GM19455 (cell line): ENCODE results near the gene CCDC91.
"Not testable (repeated sequence)": the region's sequence is repeated elsewhere in the genome, so short reads cannot be mapped to it uniquely, and the experiment has no call there.

Source experiments
- ATAC-seq: cut with Tn5 transposase; IDR thresholded peaks from one replicate; pipeline ENCODE4 v1.9.1; 2021; ENCODE audit not compliant: unreplicated experiment

The CCDC91 gene

GRCh38 chr12:28180786-28181185, 9.5 kb upstream of the CCDC91 start:
- no peak for ATAC-seq

- no peak for ATAC-seq
Measured at GRCh38 chr12:28184375-28184774, 5.9 kb upstream of the CCDC91 start.

- no peak for ATAC-seq
Measured at GRCh38 chr12:28186500-28186899, 3.8 kb upstream of the CCDC91 start.

- no peak for ATAC-seq
Measured at GRCh38 chr12:28189784-28190320, 404 bp upstream of the CCDC91 start.

- ATAC-seq = peak; percentile 9
Measured at GRCh38 chr12:28191051-28192048, 1.1 kb downstream of the CCDC91 start.

- ATAC-seq = no peak
Measured at GRCh38 chr12:28192125-28192524, 1.9 kb downstream of the CCDC91 start.

GRCh38 chr12:28194621-28195020, 4.4 kb downstream of the CCDC91 start:
- ATAC-seq = not testable (repeated sequence)

GRCh38 chr12:28201136-28201535, 10.9 kb downstream of the CCDC91 start:
- ATAC-seq = not testable (repeated sequence)

GRCh38 chr12:28202374-28203130, 12.3 kb downstream of the CCDC91 start:
- ATAC-seq = no peak

- ATAC-seq = no peak
Measured at GRCh38 chr12:28209782-28210181, 19.5 kb downstream of the CCDC91 start.

GRCh38 chr12:28212182-28212581, 21.9 kb downstream of the CCDC91 start:
- no peak for ATAC-seq

- no peak for ATAC-seq
Measured at GRCh38 chr12:28215021-28215420, 24.8 kb downstream of the CCDC91 start.

GRCh38 chr12:28216016-28216415, 25.8 kb downstream of the CCDC91 start:
- ATAC-seq = no peak

- ATAC-seq = no peak
Measured at GRCh38 chr12:28217805-28218204, 27.5 kb downstream of the CCDC91 start.

GRCh38 chr12:28218875-28219274, 28.6 kb downstream of the CCDC91 start:
- no peak for ATAC-seq

GRCh38 chr12:28219827-28220226, 29.6 kb downstream of the CCDC91 start:
- no peak for ATAC-seq

GRCh38 chr12:28222081-28222700, 31.9 kb downstream of the CCDC91 start:
- ATAC-seq = no peak

- peak; percentile 94 for ATAC-seq
Measured at GRCh38 chr12:28223025-28223554, 32.8 kb downstream of the CCDC91 start.

- no peak for ATAC-seq
Measured at GRCh38 chr12:28223858-28224257, 33.6 kb downstream of the CCDC91 start.

- no peak for ATAC-seq
Measured at GRCh38 chr12:28226705-28227104, 36.4 kb downstream of the CCDC91 start.

- ATAC-seq = no peak
Measured at GRCh38 chr12:28227251-28227650, 37.0 kb downstream of the CCDC91 start.
